ENCODE data around the gene DCAF7.

DCAF7 gene

DNA sequence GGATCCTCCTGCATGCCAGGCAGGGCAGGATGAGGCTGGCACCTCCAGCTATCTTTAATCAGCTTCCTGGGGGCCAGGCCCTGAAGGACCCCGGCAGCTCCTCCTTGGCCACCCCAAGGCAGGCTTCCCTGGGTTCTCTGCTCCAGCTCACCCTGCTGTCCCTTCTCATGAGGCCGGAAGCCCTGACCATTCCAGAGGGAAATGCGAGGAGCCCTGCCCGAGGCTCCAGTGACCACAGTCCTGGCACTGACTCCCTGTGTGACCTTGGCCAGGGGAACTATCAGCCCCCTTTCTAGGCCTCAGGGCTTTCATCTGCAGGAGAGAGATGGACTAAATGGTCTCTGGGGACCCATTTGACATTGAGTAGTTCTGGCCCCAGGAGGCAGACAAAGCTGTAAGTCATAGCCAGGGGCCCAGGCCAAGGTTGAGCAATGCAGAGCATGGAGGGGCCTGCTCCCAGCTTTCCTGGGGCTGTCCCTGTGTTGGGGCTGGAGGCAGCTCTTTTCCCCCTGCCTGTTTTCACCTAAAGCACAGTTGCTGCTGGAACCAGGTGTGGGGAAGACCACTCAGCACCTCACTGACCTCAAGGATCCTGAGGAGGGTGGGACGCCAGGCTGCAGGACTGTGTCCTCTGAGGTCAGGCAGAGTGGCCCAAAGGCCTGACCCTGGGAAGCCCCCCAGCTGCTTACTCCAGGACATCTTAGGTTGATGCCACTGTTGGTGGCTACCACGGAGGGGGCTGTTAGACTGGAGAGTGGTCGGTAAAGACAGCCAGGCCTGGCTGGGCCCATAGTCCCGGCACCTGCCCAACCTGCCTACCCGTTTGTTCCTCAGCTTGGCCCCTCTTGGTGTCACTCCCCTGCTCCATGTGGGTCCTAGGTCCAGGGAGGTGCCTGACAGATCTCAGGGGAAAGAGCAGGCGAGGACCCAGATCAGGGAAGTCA lies 19.0 kb upstream of the DCAF7 start:
- TF ChIP-seq CTCF (IDR thresholded peaks at IDR 0.05; ENCODE audit: control insufficient read depth, extremely low read depth, insufficient read depth) = no peak
- DNase-seq (ENCODE audit: low read depth) = no peak
- H3K4me3 ChIP-seq (ENCODE audit: low read depth, low read length) = no peak overlapping the region

GRCh38 chr17:63533433-63534077 lies 16.7 kb upstream of the DCAF7 start:
- H3K4me3 ChIP-seq (ENCODE audit: low read depth, low read length) = no peak overlapping the region
- no peak for DNase-seq (ENCODE audit: low read depth)
- TF ChIP-seq CTCF (IDR thresholded peaks at IDR 0.05; ENCODE audit: control insufficient read depth, extremely low read depth, insufficient read depth) = no peak

DNA sequence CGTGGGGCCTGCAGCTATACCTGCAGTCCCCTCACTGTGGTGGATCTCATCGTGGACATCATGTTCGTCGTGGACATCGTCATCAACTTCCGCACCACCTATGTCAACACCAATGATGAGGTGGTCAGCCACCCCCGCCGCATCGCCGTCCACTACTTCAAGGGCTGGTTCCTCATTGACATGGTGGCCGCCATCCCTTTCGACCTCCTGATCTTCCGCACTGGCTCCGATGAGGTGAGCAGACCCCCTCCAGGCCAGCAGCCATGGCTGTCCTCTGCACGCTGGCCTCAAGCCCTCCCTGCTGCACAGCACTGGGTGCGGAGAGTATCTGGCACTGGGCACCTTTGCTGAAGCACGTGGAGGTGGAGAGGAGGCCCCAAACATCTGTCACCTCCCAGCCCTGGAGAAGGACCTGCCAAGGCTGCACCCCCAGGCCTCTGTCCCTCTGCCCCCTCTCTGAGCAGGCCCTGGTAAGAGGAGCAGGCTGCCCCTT lies 16.2 kb upstream of the DCAF7 start:
- no peak for TF ChIP-seq CTCF (IDR thresholded peaks at IDR 0.05; ENCODE audit: control insufficient read depth, extremely low read depth, insufficient read depth)
- DNase-seq (ENCODE audit: low read depth) = no peak
- no peak overlapping the region for H3K4me3 ChIP-seq (ENCODE audit: low read depth, low read length)

GRCh38 chr17:63534816-63535455 lies 15.3 kb upstream of the DCAF7 start:
- no peak for DNase-seq (ENCODE audit: low read depth)
- no peak overlapping the region for H3K4me3 ChIP-seq (ENCODE audit: low read depth, low read length)
- no peak for TF ChIP-seq CTCF (IDR thresholded peaks at IDR 0.05; ENCODE audit: control insufficient read depth, extremely low read depth, insufficient read depth)

- H3K4me3 ChIP-seq (ENCODE audit: low read depth, low read length) = no peak overlapping the region
- DNase-seq (ENCODE audit: low read depth) = no peak
- no peak for TF ChIP-seq CTCF (IDR thresholded peaks at IDR 0.05; ENCODE audit: control insufficient read depth, extremely low read depth, insufficient read depth)
Observed at GRCh38 chr17:63535640-63536039, 14.6 kb upstream of the DCAF7 start.

- no peak for DNase-seq (ENCODE audit: low read depth)
- H3K4me3 ChIP-seq (ENCODE audit: low read depth, low read length) = no peak overlapping the region
- no peak for TF ChIP-seq CTCF (IDR thresholded peaks at IDR 0.05; ENCODE audit: control insufficient read depth, extremely low read depth, insufficient read depth)
Observed at GRCh38 chr17:63537001-63537400, 13.3 kb upstream of the DCAF7 start.
